Prostate gland (tissue), 2 donors: ENCODE measurements around the gene ABCB8. TPM values are rescaled to one million over a fixed set of nuclear protein-coding genes. Genes with fewer than 3 reads are reported as not detected.

ENCODE experiments used
- DNase-seq: peaks from one replicate; pipeline ENCODE4 v3.0.0-alpha.2; 2019; ENCODE audit warnings: low spot score
- H3K27ac ChIP-seq, 2 donors: fragments of 200-600 bp; sonication (generic); 2 replicates each; pipeline ENCODE4 v1.5.1; 2017 to 2019
- H3K27me3 ChIP-seq: fragments of 200-600 bp; sonication (generic); replicated peaks from 2 replicates; pipeline ENCODE4 v1.5.1; 2019; ENCODE audit not compliant: insufficient read depth
- H3K36me3 ChIP-seq, 2 donors: fragments of 200-600 bp; sonication (generic); 1 replicate in 1 of 2; 2 replicates in 1 of 2; pipeline versions ENCODE4 v1.5.1 to v1.8.1; 2017 to 2019
- H3K4me1 ChIP-seq: fragments of 200-600 bp; sonication (generic); replicated peaks from 2 replicates; pipeline ENCODE4 v1.5.1; 2019
- H3K4me3 ChIP-seq, 2 donors: fragments of 200-600 bp; sonication (generic); 2 replicates each; pipeline ENCODE4 v1.5.1; 2017 to 2019
- H3K9me3 ChIP-seq: fragments of 200-600 bp; sonication (generic); 2 replicates; pipeline ENCODE4 v1.5.1; 2017
- CTCF ChIP-seq, 4 experiments: fragments of 200-600 bp in 2 of 4; fragments of 450-650 bp in 2 of 4; sonication (generic) in 2 of 4; IDR thresholded peaks; 1 replicate in 3 of 4; 2 replicates in 1 of 4; pipeline ENCODE4 v1.5.1; 2016 to 2019; ENCODE audit warnings: antibody characterized with exemption in 4 of 4, mild to moderate bottlenecking in 2 of 4, moderate library complexity in 2 of 4
- POLR2A ChIP-seq: fragments of 450-650 bp; IDR thresholded peaks from one replicate; pipeline ENCODE4 v1.6.1; 2016; ENCODE audit warnings: antibody characterized with exemption, mild to moderate bottlenecking
- POLR2AphosphoS5 ChIP-seq: sonication (generic); formaldehyde crosslinking; IDR thresholded peaks from one replicate; pipeline ENCODE4 v1.6.1; 2017; ENCODE audit warnings: antibody characterized with exemption
- WGBS: methylation state at CpG from one replicate; pipeline ENCODE4 v1.1.5; 2018; 5-methylcytosine and 5-hydroxymethylcytosine counted together
- intact Hi-C: fragments of 100-400 bp; cut with DNase I; formaldehyde crosslinking; loops from one replicate; pipeline ENCODE4 v1.14.2; 2022
- total RNA-seq, 2 donors: library from RNA; depleted of rRNA; stranded (reverse); fragments of >200 nt; gene quantifications; one replicate each; pipeline ENCODE4 v1.1.0, GENCODE V29; 2016

The ABCB8 gene
- total RNA-seq, 2 donors from 2014 or later, result 26.4 to 50.6 TPM

- Histone ChIP-seq H3K4me3 (no peak overlapping the region), H3K4me1 (no peaks in the 10 kb centered on the region), H3K9me3 (no peaks in the 10 kb centered on the region), H3K27ac (no peak overlapping the region), H3K36me3 (no peaks in the 10 kb centered on the region), H3K27me3 (no peaks in the 10 kb centered on the region)
- no peak for TF ChIP-seq POLR2AphosphoS5
- no peak for TF ChIP-seq CTCF (IDR thresholded peaks at IDR 0.05)
- no peak for TF ChIP-seq POLR2A
- intact Hi-C loops, result no loop called here
- DNase-seq, result no peak
- 91% methylated on average over 8 of the region's 8 CpGs for WGBS
Observed at GRCh38 chr7:150997075-150997511, 31.2 kb upstream of the ABCB8 start.

- no peak overlapping the region for H3K27ac ChIP-seq
- WGBS, result 92% methylated on average over 5 of the region's 5 CpGs
- H3K4me1 ChIP-seq, result no peaks in the 10 kb centered on the region
- no peak overlapping the region for H3K4me3 ChIP-seq
- H3K27me3 ChIP-seq, result no peaks in the 10 kb centered on the region
- intact Hi-C loops, result no loop called here
- no peaks in the 10 kb centered on the region for H3K9me3 ChIP-seq
- H3K36me3 ChIP-seq, result no peaks in the 10 kb centered on the region
- DNase-seq, result no peak
- TF ChIP-seq CTCF (IDR thresholded peaks at IDR 0.05), result no peak
- no peak for TF ChIP-seq POLR2AphosphoS5
- TF ChIP-seq POLR2A, result no peak
Observed at GRCh38 chr7:150997817-150998216, 30.4 kb upstream of the ABCB8 start.

GRCh38 chr7:150998341-150998740 is 29.9 kb upstream of the ABCB8 start:
- WGBS, result 87% methylated on average over 19 of the region's 20 CpGs
- intact Hi-C loops, result no loop called here
- no peaks in the 10 kb centered on the region for H3K9me3 ChIP-seq
- TF ChIP-seq POLR2AphosphoS5 (no peak), CTCF (IDR thresholded peaks at IDR 0.05) (no peak), POLR2A (no peak)
- no peak for DNase-seq
- no peaks in the 10 kb centered on the region for H3K27me3 ChIP-seq
- H3K27ac ChIP-seq, result no peak overlapping the region
- no peak overlapping the region for H3K4me3 ChIP-seq
- no peaks in the 10 kb centered on the region for H3K36me3 ChIP-seq
- no peaks in the 10 kb centered on the region for H3K4me1 ChIP-seq

- Histone ChIP-seq H3K9me3 (no peaks in the 10 kb centered on the region), H3K4me3 (no peak overlapping the region), H3K36me3 (no peaks in the 10 kb centered on the region), H3K4me1 (no peaks in the 10 kb centered on the region), H3K27ac (no peak overlapping the region), H3K27me3 (no peaks in the 10 kb centered on the region)
- intact Hi-C loops, result no loop called here
- TF ChIP-seq POLR2A (no peak), CTCF (IDR thresholded peaks at IDR 0.05) (no peak), POLR2AphosphoS5 (no peak)
- WGBS, result 90% methylated on average over 12 of the region's 12 CpGs
- DNase-seq, result no peak
Observed at GRCh38 chr7:150999001-150999400, 29.2 kb upstream of the ABCB8 start.

GRCh38 chr7:150999497-151000230 is 28.6 kb upstream of the ABCB8 start:
- H3K27ac ChIP-seq, result no peak overlapping the region
- no peaks in the 10 kb centered on the region for H3K27me3 ChIP-seq
- DNase-seq, result no peak
- no peaks in the 10 kb centered on the region for H3K4me1 ChIP-seq
- intact Hi-C loops, result no loop called here
- WGBS, result 90% methylated on average over 5 of the region's 5 CpGs
- H3K4me3 ChIP-seq, result no peak overlapping the region
- H3K36me3 ChIP-seq, result no peaks in the 10 kb centered on the region
- no peak for TF ChIP-seq POLR2AphosphoS5
- TF ChIP-seq POLR2A, result no peak
- no peak for TF ChIP-seq CTCF (IDR thresholded peaks at IDR 0.05)
- no peaks in the 10 kb centered on the region for H3K9me3 ChIP-seq
